ENCODE results near the gene SPRR3.

GRCh38 chr1:152977614-152978013, 23.9 kb upstream of the SPRR3 start:
- TF ChIP-seq CTCF (IDR thresholded peaks at IDR 0.05) (no peak), POLR2A (IDR thresholded peaks at IDR 0.05) (no peak)

All from esophagus squamous epithelium (tissue), 4 donors.